HCT116 (cell line): ENCODE results near the gene SFXN3. TPM values are rescaled to one million over a fixed set of nuclear protein-coding genes. Genes with fewer than 3 reads are reported as not detected.

Experiments used
- ATAC-seq: fragments of 200-7000 bp; cut with Tn5 transposase; 2 replicates; pipeline ENCODE4 v1.9.1; 2020; ENCODE audit warnings: mild to moderate bottlenecking, moderate library complexity
- BruUV-seq: library from RNA; stranded (reverse); fragments of 400-500 nt; replicated peaks from 2 replicates; lab custom pipeline; 2021; lab: Mats Ljungman, UMichigan
- CTCF ChIA-PET: fragments of 300-600 bp; sonication (Branson Sonifier 250); formaldehyde crosslinking; loops from one replicate; lab custom pipeline; 2021; ENCODE audit warnings: antibody characterized with exemption; lab: Charles Lee
- POLR2A ChIA-PET: fragments of 300-600, 350-600 bp; sonication (Branson Sonifier 250); formaldehyde crosslinking; loops from one replicate; lab custom pipeline; 2021; ENCODE audit warnings: antibody characterized with exemption; lab: Charles Lee
- RAD21 ChIA-PET, 2 experiments: fragments of 300-600 bp; sonication (Branson Sonifier 250); formaldehyde crosslinking; loops; one replicate each; lab custom pipeline; 2023; ENCODE audit warnings: low total read pairs in 2 of 2; ENCODE audit not compliant: uncharacterized antibody in 2 of 2, unreplicated experiment in 2 of 2, low non-redundant PET in 1 of 2; lab: Charles Lee
- DNase-seq: peaks from one replicate; pipeline ENCODE4 v3.0.0-alpha.2; 2010; ENCODE audit warnings: low read depth, low spot score
- H2AFZ ChIP-seq: fragments of 200-600 bp; shearing (Covaris generic), sonication (generic); 2 replicates; pipeline ENCODE4 v1.6.1; 2017; ENCODE audit warnings: low read depth, mixed run types, mixed read lengths, antibody characterized with exemption, low read length; ENCODE audit not compliant: poor library complexity, severe bottlenecking
- H3K27ac ChIP-seq: 2 replicates; pipeline ENCODE4 v1.5.1; 2012; ENCODE audit warnings: low read depth, low read length
- H3K27me3 ChIP-seq: fragments of 200-600 bp; sonication (generic); 2 replicates; pipeline ENCODE4 v1.6.1; 2016; ENCODE audit warnings: mixed run types, low read length, mixed read lengths; ENCODE audit not compliant: insufficient read depth
- H3K36me3 ChIP-seq, 2 experiments: fragments of 200-500 bp in 1 of 2; fragments of 200-600 bp in 1 of 2; sonication (Bioruptor generic) in 1 of 2; sonication (generic) in 1 of 2; 2 replicates each; pipeline versions ENCODE4 v1.5.1 to v1.6.1; 2014 to 2016; ENCODE audit warnings: low read length in 2 of 2, inconsistent platforms in 1 of 2, mixed read lengths in 1 of 2, mixed run types in 1 of 2; ENCODE audit not compliant: insufficient read depth in 2 of 2, control insufficient read depth in 1 of 2
- H3K4me1 ChIP-seq, 2 experiments: fragments of 200-600 bp in 1 of 2; sonication (generic) in 1 of 2; 2 replicates each; pipeline versions ENCODE4 v1.5.1 to v1.6.1; 2012 to 2017; ENCODE audit warnings: low read length in 2 of 2, inconsistent platforms in 1 of 2, mild to moderate bottlenecking in 1 of 2, mixed read lengths in 1 of 2, mixed run types in 1 of 2, moderate library complexity in 1 of 2; ENCODE audit not compliant: insufficient read depth in 2 of 2, control insufficient read depth in 1 of 2
- H3K4me2 ChIP-seq: fragments of 200-600 bp; sonication (generic); 2 replicates; pipeline ENCODE4 v1.6.1; 2017; ENCODE audit warnings: mixed run types, low read length, mixed read lengths
- H3K4me3 ChIP-seq, 2 experiments: fragments of 200-600 bp in 1 of 2; sonication (generic) in 1 of 2; replicated peaks in 1 of 2; 2 replicates each; pipeline ENCODE4 v1.5.1; 2011 to 2016; ENCODE audit warnings: low read length in 2 of 2, control low read depth in 1 of 2, low read depth in 1 of 2, mild to moderate bottlenecking in 1 of 2, mixed read lengths in 1 of 2, mixed run types in 1 of 2
- H3K79me2 ChIP-seq: fragments of 200-600 bp; sonication (generic); 2 replicates; pipeline ENCODE4 v1.6.1; 2017; ENCODE audit warnings: mild to moderate bottlenecking, mixed run types, low read length, moderate library complexity, mixed read lengths; ENCODE audit not compliant: insufficient read depth
- H3K9ac ChIP-seq: fragments of 200-600 bp; sonication (generic); 2 replicates; pipeline ENCODE4 v1.6.1; 2016; ENCODE audit warnings: low read length, mixed read lengths
- H3K9me2 ChIP-seq: fragments of 200-600 bp; sonication (generic), shearing (Covaris generic); 2 replicates; pipeline ENCODE4 v1.6.1; 2017; ENCODE audit warnings: mixed run types, mild to moderate bottlenecking, moderate library complexity; ENCODE audit not compliant: insufficient read depth
- H3K9me3 ChIP-seq, 2 experiments: fragments of 200-500 bp in 1 of 2; fragments of 200-600 bp in 1 of 2; sonication (Bioruptor generic) in 1 of 2; sonication (generic) in 1 of 2; 2 replicates each; pipeline ENCODE4 v1.6.1; 2014 to 2017; ENCODE audit warnings: low read length in 2 of 2, mixed read lengths in 2 of 2, inconsistent platforms in 1 of 2, low read depth in 1 of 2, mild to moderate bottlenecking in 1 of 2, mixed run types in 1 of 2, moderate library complexity in 1 of 2; ENCODE audit not compliant: control insufficient read depth in 1 of 2, insufficient read depth in 1 of 2
- H4K20me1 ChIP-seq: fragments of 200-600 bp; sonication (generic), shearing (Covaris generic); 2 replicates; pipeline ENCODE4 v1.6.1; 2017; ENCODE audit warnings: mixed run types, mild to moderate bottlenecking, moderate library complexity; ENCODE audit not compliant: insufficient read depth
- CBX3 ChIP-seq: IDR thresholded peaks from 2 replicates; pipeline ENCODE4 v1.6.1; 2012; ENCODE audit warnings: low read depth
- CEBPB ChIP-seq: IDR thresholded peaks from 2 replicates; pipeline ENCODE4 v1.6.1; 2012; ENCODE audit warnings: low read depth
- EGR1 ChIP-seq: IDR thresholded peaks from 2 replicates; pipeline ENCODE4 v1.6.1; 2012; ENCODE audit warnings: low read depth
- ELF1 ChIP-seq: IDR thresholded peaks from 2 replicates; pipeline ENCODE4 v1.6.1; 2012; ENCODE audit warnings: low read depth, borderline replicate concordance
- EZH2 ChIP-seq: fragments of 200-600 bp; sonication (generic); IDR thresholded peaks from 2 replicates; pipeline ENCODE4 v1.6.1; 2017; ENCODE audit warnings: antibody characterized with exemption, mixed run types
- EZH2phosphoT487 ChIP-seq: fragments of 200-600 bp; IDR thresholded peaks from 2 replicates; pipeline ENCODE4 v1.6.1; 2018; ENCODE audit warnings: antibody characterized with exemption, borderline replicate concordance
- FOSL1 ChIP-seq: IDR thresholded peaks from 2 replicates; pipeline ENCODE4 v1.6.1; 2012; ENCODE audit warnings: low read depth
- POLR2A ChIP-seq: IDR thresholded peaks from 2 replicates; pipeline ENCODE4 v1.7.0; 2011; ENCODE audit warnings: borderline replicate concordance; ENCODE audit not compliant: insufficient read depth, insufficient read length; ENCODE audit errors: extremely low read depth
- POLR2AphosphoS5 ChIP-seq: IDR thresholded peaks from 2 replicates; pipeline ENCODE4 v1.6.1; 2011; ENCODE audit warnings: mild to moderate bottlenecking, low read depth, low read length, moderate library complexity
- SIN3A ChIP-seq: IDR thresholded peaks from 2 replicates; pipeline ENCODE4 v1.6.1; 2012; ENCODE audit warnings: low read depth
- SP1 ChIP-seq: IDR thresholded peaks from 2 replicates; pipeline ENCODE4 v1.6.1; 2012; ENCODE audit warnings: low read depth
- SRF ChIP-seq: IDR thresholded peaks from 2 replicates; pipeline ENCODE4 v1.6.1; 2012; ENCODE audit warnings: low read depth
- TCF7L2 ChIP-seq: IDR thresholded peaks from 2 replicates; pipeline ENCODE4 v1.7.0; 2011; ENCODE audit warnings: borderline replicate concordance, inconsistent platforms; ENCODE audit not compliant: insufficient read depth, insufficient read length; ENCODE audit errors: extremely low read depth
- ZFX ChIP-seq: fragments of 450-650 bp; IDR thresholded peaks from 2 replicates; pipeline ENCODE4 v1.6.1; 2017
- ZNF274 ChIP-seq: fragments of 200-500 bp; sonication (Bioruptor generic); IDR thresholded peaks from 2 replicates; pipeline ENCODE4 v1.6.1; 2014; ENCODE audit warnings: mild to moderate bottlenecking, low read depth, low read length, inconsistent platforms
- intact Hi-C: fragments of 100-400 bp; cut with micrococcal nuclease; formaldehyde crosslinking; loops from 2 replicates; pipeline ENCODE4 v1.10.0; 2022
- total RNA-seq: library from RNA; stranded (reverse); gene quantifications from one replicate; pipeline ENCODE4 v1.2.1, GENCODE V29; 2021; ENCODE audit not compliant: unreplicated experiment
- TF ChIP-seq, protein P1 (sequence below): IDR thresholded peaks from 2 replicates; pipeline ENCODE4 v1.6.1; 2011; ENCODE audit warnings: mild to moderate bottlenecking, low read length, moderate library complexity; ENCODE audit not compliant: insufficient replicate concordance; ENCODE audit errors: extremely low read depth
- TF ChIP-seq, protein P2 (sequence below), 3 experiments: fragments of 200-600 bp in 1 of 3; sonication (generic) in 1 of 3; IDR thresholded peaks in 2 of 3; conservative IDR thresholded peaks in 1 of 3; 2 replicates each; pipeline ENCODE4 v1.5.1; 2012 to 2017; ENCODE audit warnings: low read depth in 2 of 3, low read length in 2 of 3, antibody characterized with exemption in 1 of 3, borderline replicate concordance in 1 of 3, control low read depth in 1 of 3, mild to moderate bottlenecking in 1 of 3, mixed read lengths in 1 of 3, mixed run types in 1 of 3, moderate library complexity in 1 of 3; ENCODE audit not compliant: insufficient read depth in 1 of 3

SFXN3 gene
- total RNA-seq, 1 experiment from 2014 or later: 52.5 TPM

DNA sequence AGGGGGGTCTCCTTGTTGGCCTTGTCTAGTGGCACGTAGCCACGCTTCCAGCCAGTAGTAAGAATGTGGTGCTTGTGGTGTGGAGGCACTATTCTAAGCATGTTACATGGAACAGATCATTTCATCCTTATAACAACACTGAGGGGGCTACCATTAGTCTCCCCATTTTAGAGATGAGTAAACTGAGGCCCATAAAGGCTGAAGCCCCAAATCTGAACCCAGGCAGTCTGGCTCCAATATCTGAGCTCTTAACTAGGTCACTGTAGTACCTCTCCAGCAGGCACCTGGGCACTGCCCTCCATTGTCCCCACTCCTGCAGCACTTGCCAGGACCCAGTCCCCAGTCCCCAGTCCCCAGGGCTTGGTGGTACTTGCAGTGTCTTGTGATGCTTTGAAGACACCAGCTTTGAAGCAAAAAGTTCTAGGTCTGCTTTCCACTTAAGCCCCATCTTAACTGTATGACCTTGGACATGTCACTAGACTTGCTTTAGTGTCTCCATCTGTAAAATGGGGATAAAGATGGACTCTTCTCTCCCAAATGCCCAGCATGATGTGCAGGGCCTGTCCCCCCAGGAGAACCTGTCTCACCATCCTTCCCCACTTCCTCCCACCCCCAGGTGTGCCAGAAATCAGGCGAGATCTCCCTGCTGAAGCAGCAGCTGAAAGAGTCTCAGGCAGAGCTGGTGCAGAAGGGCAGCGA is 25.0 kb upstream of the SFXN3 start:
- peaks cover 24% of the 10 kb centered on the region for H3K79me2 ChIP-seq
- intact Hi-C loops: no loop called here
- H3K4me2 ChIP-seq: no peak overlapping the region
- H3K9me3 ChIP-seq: no peaks in the 10 kb centered on the region
- no peak for TF ChIP-seq TCF7L2
- no peak for TF ChIP-seq SIN3A
- no peak for TF ChIP-seq POLR2AphosphoS5
- TF ChIP-seq SP1: no peak
- TF ChIP-seq SRF: no peak
- TF ChIP-seq, protein P1, sequence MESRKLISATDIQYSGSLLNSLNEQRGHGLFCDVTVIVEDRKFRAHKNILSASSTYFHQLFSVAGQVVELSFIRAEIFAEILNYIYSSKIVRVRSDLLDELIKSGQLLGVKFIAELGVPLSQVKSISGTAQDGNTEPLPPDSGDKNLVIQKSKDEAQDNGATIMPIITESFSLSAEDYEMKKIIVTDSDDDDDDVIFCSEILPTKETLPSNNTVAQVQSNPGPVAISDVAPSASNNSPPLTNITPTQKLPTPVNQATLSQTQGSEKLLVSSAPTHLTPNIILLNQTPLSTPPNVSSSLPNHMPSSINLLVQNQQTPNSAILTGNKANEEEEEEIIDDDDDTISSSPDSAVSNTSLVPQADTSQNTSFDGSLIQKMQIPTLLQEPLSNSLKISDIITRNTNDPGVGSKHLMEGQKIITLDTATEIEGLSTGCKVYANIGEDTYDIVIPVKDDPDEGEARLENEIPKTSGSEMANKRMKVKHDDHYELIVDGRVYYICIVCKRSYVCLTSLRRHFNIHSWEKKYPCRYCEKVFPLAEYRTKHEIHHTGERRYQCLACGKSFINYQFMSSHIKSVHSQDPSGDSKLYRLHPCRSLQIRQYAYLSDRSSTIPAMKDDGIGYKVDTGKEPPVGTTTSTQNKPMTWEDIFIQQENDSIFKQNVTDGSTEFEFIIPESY: no peak
- no peak for TF ChIP-seq FOSL1
- TF ChIP-seq CBX3: no peak
- no peak for TF ChIP-seq EGR1
- no peak for TF ChIP-seq POLR2A
- TF ChIP-seq, protein P2, sequence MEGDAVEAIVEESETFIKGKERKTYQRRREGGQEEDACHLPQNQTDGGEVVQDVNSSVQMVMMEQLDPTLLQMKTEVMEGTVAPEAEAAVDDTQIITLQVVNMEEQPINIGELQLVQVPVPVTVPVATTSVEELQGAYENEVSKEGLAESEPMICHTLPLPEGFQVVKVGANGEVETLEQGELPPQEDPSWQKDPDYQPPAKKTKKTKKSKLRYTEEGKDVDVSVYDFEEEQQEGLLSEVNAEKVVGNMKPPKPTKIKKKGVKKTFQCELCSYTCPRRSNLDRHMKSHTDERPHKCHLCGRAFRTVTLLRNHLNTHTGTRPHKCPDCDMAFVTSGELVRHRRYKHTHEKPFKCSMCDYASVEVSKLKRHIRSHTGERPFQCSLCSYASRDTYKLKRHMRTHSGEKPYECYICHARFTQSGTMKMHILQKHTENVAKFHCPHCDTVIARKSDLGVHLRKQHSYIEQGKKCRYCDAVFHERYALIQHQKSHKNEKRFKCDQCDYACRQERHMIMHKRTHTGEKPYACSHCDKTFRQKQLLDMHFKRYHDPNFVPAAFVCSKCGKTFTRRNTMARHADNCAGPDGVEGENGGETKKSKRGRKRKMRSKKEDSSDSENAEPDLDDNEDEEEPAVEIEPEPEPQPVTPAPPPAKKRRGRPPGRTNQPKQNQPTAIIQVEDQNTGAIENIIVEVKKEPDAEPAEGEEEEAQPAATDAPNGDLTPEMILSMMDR (IDR thresholded peaks at IDR 0.05 in 2 of 3, conservative IDR thresholded peaks at IDR 0.05 in 1 of 3; ENCODE audit: borderline replicate concordance in 1 of 3, insufficient read depth in 1 of 3, low read depth in 2 of 3, low read length in 2 of 3): no peak
- TF ChIP-seq EZH2: no peak
- TF ChIP-seq ZNF274: no peak
- TF ChIP-seq ZFX: no peak
- TF ChIP-seq CEBPB: no peak
- TF ChIP-seq ELF1: no peak
- TF ChIP-seq EZH2phosphoT487: no peak
- DNase-seq: no peak
- no TSS peak for BruUV-seq
- no peak overlapping the region for H3K9ac ChIP-seq
- ATAC-seq: no peak
- H4K20me1 ChIP-seq: no peaks in the 10 kb centered on the region
- no peak overlapping the region; the same call in 1 of the 2 replicates for H3K27ac ChIP-seq
- peaks cover 10 to 31% of the 10 kb centered on the region in 2 experiments for H3K4me1 ChIP-seq
- ChIA-PET POLR2A (interaction anchor here (1.7 kb wide), 1 partner anchor 9 kb away, joined by 4 read pairs; no protein-coding TSS in a partner anchor), CTCF (interaction anchor here (3.1 to 6.6 kb wide), 2 partner anchors 6 to 12 kb away, joined by 14 to 118 read pairs; partner anchors contain the start of gene LZTS2), RAD21 (no interaction called here)
- no peaks in the 10 kb centered on the region for H3K27me3 ChIP-seq
- no peak overlapping the region for H2AFZ ChIP-seq
- no peak overlapping the region for H3K4me3 ChIP-seq
- no peaks in the 10 kb centered on the region for H3K9me2 ChIP-seq
- peaks cover 12 to 15% of the 10 kb centered on the region in 2 experiments; a peak in 3 of 4 replicates for H3K36me3 ChIP-seq
